Measurements from ENCODE around the gene TCIRG1. TPM values are rescaled to one million over a fixed set of nuclear protein-coding genes. Genes with fewer than 3 reads are reported as not detected.

The TCIRG1 gene
- total and polyA plus RNA-seq, 2 of the 13 experiments (the other 11 are each of a cell fraction or from before 2014, with no cell fraction given): 48.0 to 69.6 TPM

DNA sequence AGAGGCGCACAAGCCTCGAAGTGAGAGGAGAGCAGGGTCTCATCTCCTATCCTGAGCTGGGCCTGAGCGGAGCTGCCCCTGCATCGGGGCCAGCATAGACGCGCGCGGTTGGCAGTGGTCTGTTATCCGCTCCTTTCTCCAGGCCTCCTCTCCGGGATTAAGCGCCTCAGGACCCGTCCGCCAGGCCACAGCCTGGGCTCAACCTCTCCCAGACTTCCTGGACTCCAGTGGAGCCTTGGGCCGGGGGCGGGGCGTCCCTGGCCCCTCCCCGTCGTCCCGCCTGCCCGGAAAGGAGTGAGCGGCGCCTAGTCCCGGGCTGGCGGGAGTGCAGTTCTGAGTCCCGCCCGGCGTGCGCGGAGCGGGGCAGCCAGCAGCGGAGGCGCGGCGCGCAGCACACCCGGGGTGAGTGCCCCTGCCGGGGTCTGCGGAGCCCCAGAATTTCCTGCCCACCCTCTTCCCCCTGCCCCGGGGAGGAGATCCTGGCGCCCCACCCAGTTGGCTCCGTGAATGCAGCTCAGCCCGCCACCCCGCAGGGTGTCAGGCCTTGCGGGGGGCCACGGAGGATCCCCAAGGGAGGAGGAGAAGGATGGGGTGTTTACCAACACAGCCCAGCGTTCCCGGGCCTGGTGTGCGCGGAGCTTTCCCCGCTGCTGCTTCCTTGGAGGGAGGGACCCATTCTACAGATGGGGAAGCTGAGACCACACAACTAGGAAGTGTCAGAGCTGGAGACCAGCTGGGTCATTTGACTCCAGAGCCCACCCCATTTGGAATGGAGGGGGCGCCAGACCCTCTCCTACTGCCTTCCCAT is at the start of gene TCIRG1 (continued):
- TF ChIP-seq, protein P1, sequence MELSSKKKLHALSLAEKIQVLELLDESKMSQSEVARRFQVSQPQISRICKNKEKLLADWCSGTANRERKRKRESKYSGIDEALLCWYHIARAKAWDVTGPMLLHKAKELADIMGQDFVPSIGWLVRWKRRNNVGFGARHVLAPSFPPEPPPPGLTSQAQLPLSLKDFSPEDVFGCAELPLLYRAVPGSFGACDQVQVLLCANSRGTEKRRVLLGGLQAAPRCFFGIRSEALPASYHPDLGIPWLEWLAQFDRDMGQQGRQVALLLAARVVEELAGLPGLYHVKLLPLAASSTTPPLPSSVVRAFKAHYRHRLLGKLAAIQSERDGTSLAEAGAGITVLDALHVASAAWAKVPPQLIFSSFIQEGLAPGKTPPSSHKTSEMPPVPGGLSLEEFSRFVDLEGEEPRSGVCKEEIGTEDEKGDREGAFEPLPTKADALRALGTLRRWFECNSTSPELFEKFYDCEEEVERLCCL (CRISPR knock-in tag; IDR thresholded peaks at IDR 0.05; ENCODE audit: borderline replicate concordance): no peak; the same call in 1 of the 2 replicates
- no peak; the same call in 1 of the 2 replicates for TF ChIP-seq ZNF563 (CRISPR knock-in tag; IDR thresholded peaks at IDR 0.05)
- no peak for TF ChIP-seq FOXA1 (IDR thresholded peaks at IDR 0.05)
- 0 out of 2 replicates have a peak, but pooled peaks have one; percentile 3 for TF ChIP-seq FOXA1 (CRISPR knock-in tag; IDR thresholded peaks at IDR 0.05)
- TF ChIP-seq HDAC2 (CRISPR knock-in tag; IDR thresholded peaks at IDR 0.05): peak; percentile 62
- peak in 1 of 2 experiments; percentile 74; a peak in 2 of 4 replicates for TF ChIP-seq POLR2A (IDR thresholded peaks at IDR 0.05; ENCODE audit: insufficient read depth in 1 of 2, low read depth in 2 of 2, low read length in 2 of 2)
- TF ChIP-seq ZMAT3 (CRISPR knock-in tag; conservative IDR thresholded peaks at IDR 0.05): no peak; the same call in 1 of the 2 replicates
- 0 out of 2 replicates have a peak, but pooled peaks have one; percentile 18 for TF ChIP-seq HOXD1 (CRISPR knock-in tag; IDR thresholded peaks at IDR 0.05)
- TF ChIP-seq, protein P2, sequence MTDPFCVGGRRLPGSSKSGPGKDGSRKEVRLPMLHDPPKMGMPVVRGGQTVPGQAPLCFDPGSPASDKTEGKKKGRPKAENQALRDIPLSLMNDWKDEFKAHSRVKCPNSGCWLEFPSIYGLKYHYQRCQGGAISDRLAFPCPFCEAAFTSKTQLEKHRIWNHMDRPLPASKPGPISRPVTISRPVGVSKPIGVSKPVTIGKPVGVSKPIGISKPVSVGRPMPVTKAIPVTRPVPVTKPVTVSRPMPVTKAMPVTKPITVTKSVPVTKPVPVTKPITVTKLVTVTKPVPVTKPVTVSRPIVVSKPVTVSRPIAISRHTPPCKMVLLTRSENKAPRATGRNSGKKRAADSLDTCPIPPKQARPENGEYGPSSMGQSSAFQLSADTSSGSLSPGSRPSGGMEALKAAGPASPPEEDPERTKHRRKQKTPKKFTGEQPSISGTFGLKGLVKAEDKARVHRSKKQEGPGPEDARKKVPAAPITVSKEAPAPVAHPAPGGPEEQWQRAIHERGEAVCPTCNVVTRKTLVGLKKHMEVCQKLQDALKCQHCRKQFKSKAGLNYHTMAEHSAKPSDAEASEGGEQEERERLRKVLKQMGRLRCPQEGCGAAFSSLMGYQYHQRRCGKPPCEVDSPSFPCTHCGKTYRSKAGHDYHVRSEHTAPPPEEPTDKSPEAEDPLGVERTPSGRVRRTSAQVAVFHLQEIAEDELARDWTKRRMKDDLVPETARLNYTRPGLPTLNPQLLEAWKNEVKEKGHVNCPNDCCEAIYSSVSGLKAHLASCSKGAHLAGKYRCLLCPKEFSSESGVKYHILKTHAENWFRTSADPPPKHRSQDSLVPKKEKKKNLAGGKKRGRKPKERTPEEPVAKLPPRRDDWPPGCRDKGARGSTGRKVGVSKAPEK (CRISPR knock-in tag; IDR thresholded peaks at IDR 0.05; ENCODE audit: borderline replicate concordance): no peak
- no peak for TF ChIP-seq ZC3H4 (CRISPR knock-in tag; IDR thresholded peaks at IDR 0.05; ENCODE audit: borderline replicate concordance)
- TF ChIP-seq RARG (CRISPR knock-in tag; IDR thresholded peaks at IDR 0.05; ENCODE audit: low read depth): no peak
- TF ChIP-seq ZZZ3 (CRISPR knock-in tag; IDR thresholded peaks at IDR 0.05; ENCODE audit: borderline replicate concordance): no peak
- no peak; the same call in 1 of the 2 replicates for TF ChIP-seq ZIK1 (CRISPR knock-in tag; IDR thresholded peaks at IDR 0.05; ENCODE audit: borderline replicate concordance, low read depth)
- TF ChIP-seq ZNF720 (CRISPR knock-in tag; IDR thresholded peaks at IDR 0.05): no peak
- no peak for TF ChIP-seq HNF4G (IDR thresholded peaks at IDR 0.05; ENCODE audit: borderline replicate concordance, low read depth, low read length)
- no peak for TF ChIP-seq HNF4G (CRISPR knock-in tag; IDR thresholded peaks at IDR 0.05; ENCODE audit: borderline replicate concordance, low read depth)
- TF ChIP-seq, protein P3, sequence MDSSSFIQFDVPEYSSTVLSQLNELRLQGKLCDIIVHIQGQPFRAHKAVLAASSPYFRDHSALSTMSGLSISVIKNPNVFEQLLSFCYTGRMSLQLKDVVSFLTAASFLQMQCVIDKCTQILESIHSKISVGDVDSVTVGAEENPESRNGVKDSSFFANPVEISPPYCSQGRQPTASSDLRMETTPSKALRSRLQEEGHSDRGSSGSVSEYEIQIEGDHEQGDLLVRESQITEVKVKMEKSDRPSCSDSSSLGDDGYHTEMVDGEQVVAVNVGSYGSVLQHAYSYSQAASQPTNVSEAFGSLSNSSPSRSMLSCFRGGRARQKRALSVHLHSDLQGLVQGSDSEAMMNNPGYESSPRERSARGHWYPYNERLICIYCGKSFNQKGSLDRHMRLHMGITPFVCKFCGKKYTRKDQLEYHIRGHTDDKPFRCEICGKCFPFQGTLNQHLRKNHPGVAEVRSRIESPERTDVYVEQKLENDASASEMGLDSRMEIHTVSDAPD (CRISPR knock-in tag; IDR thresholded peaks at IDR 0.05): no peak
- TF ChIP-seq, protein P4, sequence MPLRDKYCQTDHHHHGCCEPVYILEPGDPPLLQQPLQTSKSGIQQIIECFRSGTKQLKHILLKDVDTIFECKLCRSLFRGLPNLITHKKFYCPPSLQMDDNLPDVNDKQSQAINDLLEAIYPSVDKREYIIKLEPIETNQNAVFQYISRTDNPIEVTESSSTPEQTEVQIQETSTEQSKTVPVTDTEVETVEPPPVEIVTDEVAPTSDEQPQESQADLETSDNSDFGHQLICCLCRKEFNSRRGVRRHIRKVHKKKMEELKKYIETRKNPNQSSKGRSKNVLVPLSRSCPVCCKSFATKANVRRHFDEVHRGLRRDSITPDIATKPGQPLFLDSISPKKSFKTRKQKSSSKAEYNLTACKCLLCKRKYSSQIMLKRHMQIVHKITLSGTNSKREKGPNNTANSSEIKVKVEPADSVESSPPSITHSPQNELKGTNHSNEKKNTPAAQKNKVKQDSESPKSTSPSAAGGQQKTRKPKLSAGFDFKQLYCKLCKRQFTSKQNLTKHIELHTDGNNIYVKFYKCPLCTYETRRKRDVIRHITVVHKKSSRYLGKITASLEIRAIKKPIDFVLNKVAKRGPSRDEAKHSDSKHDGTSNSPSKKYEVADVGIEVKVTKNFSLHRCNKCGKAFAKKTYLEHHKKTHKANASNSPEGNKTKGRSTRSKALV (CRISPR knock-in tag; IDR thresholded peaks at IDR 0.05): 0 out of 2 replicates have a peak, but pooled peaks have one; percentile 32
- no peak; the same call in 1 of the 2 replicates for TF ChIP-seq ZNF567 (CRISPR knock-in tag; IDR thresholded peaks at IDR 0.05; ENCODE audit: borderline replicate concordance)
- TF ChIP-seq ZNF138 (CRISPR knock-in tag; IDR thresholded peaks at IDR 0.05; ENCODE audit: low read depth): 0 out of 2 replicates have a peak, but pooled peaks have one; percentile 25
- TF ChIP-seq KDM6A (CRISPR knock-in tag; IDR thresholded peaks at IDR 0.05; ENCODE audit: low read depth): no peak
- TF ChIP-seq ZNF766 (CRISPR knock-in tag; IDR thresholded peaks at IDR 0.05; ENCODE audit: borderline replicate concordance): no peak
- no peak for TF ChIP-seq ZNF549 (CRISPR knock-in tag; IDR thresholded peaks at IDR 0.05)

All from HepG2 (cell line).